Spleen (tissue), 7 donors: ENCODE measurements around the gene COL26A1.

Experiments used
- POLR2A ChIP-seq, 3 donors: fragments of 450-650 bp; IDR thresholded peaks; one replicate each; pipeline ENCODE4 v1.5.1; 2017; ENCODE audit warnings: antibody characterized with exemption in 3 of 3, mild to moderate bottlenecking in 1 of 3
- POLR2AphosphoS5 ChIP-seq, 3 donors: sonication (generic); formaldehyde crosslinking; IDR thresholded peaks; one replicate each; pipeline ENCODE4 v1.5.1; 2017; ENCODE audit warnings: antibody characterized with exemption in 3 of 3
- TF ChIP-seq, protein P1 (sequence below), 11 experiments: fragments of 200-600 bp in 7 of 11; fragments of 450-650 bp in 4 of 11; sonication (generic) in 4 of 11; IDR thresholded peaks in 8 of 11; conservative IDR thresholded peaks in 3 of 11; 1 replicate in 7 of 11; 2 replicates in 4 of 11; pipeline versions ENCODE4 v1.4.0 to v1.8.0; 2016 to 2021; ENCODE audit warnings: antibody characterized with exemption in 11 of 11, inconsistent platforms in 4 of 11, mild to moderate bottlenecking in 1 of 11
- donor health status: DM: no; HTN: no; CAD: no; lungs with moderate emphysema.
- donor health status: DM: no; HTN: no; CAD: no.
- donor health status: DM: no; HTN: no; CAD: no.

DNA sequence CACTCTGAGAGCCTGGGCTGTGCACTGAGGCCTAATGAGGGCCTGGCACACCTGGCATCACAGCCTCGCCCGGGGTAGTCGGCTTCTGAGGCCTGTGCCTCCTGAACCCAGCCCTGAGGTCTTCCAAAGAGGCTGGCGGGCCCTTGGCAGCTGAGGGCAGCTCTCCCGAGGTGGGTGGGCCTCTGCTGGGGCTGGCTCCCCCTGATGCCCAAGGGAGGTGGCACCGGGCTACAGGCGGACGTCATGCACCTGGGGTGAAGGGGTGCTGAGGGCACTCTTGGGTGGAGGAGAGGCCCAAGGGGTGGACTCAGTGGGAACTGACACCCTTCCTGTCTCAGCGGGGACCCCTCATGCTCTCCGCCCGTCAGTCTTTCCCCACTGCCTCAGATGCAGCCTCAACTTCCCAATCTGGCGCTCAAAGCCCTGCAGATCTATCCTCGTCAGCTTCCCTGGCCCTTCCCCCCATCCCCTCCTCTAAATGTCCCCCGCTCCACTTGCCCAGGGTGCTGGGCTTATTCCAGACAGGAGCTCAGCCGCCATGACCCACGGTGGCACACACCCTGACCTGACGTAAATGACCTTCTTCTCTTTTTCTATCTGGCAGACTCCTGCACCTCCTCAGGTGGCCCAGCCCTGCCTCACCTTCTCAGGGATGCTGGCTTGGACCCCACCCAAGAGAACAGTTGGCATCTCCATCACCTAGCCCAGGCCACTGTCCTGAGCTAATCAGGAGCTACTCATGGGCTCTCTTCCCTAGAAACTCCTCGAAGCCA is 228.2 kb downstream of the COL26A1 start:
- TF ChIP-seq, protein P1, sequence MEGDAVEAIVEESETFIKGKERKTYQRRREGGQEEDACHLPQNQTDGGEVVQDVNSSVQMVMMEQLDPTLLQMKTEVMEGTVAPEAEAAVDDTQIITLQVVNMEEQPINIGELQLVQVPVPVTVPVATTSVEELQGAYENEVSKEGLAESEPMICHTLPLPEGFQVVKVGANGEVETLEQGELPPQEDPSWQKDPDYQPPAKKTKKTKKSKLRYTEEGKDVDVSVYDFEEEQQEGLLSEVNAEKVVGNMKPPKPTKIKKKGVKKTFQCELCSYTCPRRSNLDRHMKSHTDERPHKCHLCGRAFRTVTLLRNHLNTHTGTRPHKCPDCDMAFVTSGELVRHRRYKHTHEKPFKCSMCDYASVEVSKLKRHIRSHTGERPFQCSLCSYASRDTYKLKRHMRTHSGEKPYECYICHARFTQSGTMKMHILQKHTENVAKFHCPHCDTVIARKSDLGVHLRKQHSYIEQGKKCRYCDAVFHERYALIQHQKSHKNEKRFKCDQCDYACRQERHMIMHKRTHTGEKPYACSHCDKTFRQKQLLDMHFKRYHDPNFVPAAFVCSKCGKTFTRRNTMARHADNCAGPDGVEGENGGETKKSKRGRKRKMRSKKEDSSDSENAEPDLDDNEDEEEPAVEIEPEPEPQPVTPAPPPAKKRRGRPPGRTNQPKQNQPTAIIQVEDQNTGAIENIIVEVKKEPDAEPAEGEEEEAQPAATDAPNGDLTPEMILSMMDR (IDR thresholded peaks at IDR 0.05 in 8 of 11, conservative IDR thresholded peaks at IDR 0.05 in 3 of 11) = no peak
- no peak for TF ChIP-seq POLR2AphosphoS5 (IDR thresholded peaks at IDR 0.05)
- no peak for TF ChIP-seq POLR2A (IDR thresholded peaks at IDR 0.05)
